22Rv1 (cell line): Measurements from ENCODE around the gene ORM2.

Source experiments
- CTCF ChIP-seq: fragments of 450-650 bp; IDR thresholded peaks from 2 replicates; pipeline ENCODE4 v1.5.1; 2017; ENCODE audit warnings: mild to moderate bottlenecking
- ZFX ChIP-seq: fragments of 450-650 bp; IDR thresholded peaks from 2 replicates; pipeline ENCODE4 v1.6.1; 2017; ENCODE audit warnings: antibody characterized with exemption, borderline replicate concordance

DNA sequence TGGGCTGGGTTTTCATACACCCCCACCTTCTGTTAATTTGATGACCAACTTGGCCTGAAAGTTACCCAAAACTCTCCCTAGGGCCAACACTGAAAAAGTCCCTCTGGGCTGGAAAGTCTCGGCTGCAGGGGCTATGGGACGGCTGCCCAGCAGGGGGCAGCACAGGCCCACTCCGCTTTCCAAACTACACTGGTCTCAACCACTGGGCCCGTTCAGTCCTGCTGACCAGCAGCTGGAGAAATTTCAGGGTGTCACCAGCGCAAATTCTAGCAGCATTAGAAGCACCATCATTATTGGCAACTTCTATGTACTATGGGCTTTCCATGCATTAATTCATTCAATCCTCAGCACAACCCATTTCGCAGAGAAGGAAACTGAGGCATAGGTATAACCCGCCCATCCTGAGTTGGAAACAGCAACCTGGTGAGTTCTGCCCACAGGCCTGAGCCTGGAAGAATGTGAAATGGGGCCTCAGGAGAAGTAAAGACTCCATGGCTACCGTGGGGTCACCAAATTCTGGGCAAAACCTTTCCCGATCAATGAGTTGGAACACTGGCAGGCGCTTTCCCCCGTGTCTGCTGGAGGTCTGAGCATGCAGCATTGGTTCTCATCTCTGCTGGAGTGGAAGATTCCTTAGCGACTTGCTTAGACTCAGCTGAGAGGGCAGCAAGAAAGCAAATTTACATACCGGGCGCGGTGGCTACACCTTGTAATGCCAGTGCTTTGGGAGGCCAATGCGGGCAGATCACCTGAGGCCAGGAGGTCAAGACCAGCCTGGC is 9.7 kb downstream of the ORM2 start:
- TF ChIP-seq CTCF: peak; percentile 92
- no peak for TF ChIP-seq ZFX
